ENCODE measurements around the gene BCL2.

DNA sequence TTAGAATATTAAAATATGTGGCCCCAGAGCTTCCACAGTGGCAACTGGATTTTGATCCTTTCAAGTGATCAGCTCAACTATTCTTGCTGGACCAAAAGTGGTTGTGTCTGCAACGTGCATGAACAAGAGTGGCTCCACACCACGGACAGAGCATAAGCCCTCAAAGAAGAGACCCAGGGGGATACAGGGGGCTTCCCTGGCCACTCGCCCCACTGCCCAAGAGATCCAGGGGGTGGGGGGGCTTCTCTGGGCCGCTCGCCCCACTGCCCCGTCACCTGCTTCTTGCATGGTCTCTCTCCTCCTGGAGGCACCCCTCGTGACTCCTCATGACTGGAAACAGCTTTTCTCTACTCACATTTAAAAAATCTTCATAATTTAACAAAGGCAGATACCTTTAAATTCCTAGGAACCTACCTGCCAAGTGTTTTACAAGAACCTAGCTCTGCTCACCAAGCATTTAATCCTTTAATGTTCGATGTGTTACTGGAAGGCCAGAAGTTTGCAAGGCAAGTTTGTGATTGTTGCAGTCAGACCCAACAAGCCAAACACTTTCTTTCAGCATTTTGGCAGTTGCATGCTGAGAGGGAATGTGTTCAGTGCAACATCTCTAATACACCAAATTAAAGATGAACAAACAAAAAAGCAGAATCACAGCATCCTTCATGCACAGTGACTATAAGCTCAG is 174.3 kb downstream of the BCL2 start:
- TF ChIP-seq, protein P1, sequence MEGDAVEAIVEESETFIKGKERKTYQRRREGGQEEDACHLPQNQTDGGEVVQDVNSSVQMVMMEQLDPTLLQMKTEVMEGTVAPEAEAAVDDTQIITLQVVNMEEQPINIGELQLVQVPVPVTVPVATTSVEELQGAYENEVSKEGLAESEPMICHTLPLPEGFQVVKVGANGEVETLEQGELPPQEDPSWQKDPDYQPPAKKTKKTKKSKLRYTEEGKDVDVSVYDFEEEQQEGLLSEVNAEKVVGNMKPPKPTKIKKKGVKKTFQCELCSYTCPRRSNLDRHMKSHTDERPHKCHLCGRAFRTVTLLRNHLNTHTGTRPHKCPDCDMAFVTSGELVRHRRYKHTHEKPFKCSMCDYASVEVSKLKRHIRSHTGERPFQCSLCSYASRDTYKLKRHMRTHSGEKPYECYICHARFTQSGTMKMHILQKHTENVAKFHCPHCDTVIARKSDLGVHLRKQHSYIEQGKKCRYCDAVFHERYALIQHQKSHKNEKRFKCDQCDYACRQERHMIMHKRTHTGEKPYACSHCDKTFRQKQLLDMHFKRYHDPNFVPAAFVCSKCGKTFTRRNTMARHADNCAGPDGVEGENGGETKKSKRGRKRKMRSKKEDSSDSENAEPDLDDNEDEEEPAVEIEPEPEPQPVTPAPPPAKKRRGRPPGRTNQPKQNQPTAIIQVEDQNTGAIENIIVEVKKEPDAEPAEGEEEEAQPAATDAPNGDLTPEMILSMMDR (IDR thresholded peaks at IDR 0.05) = no peak
- TF ChIP-seq POLR2A (IDR thresholded peaks at IDR 0.05) (no peak), EP300 (IDR thresholded peaks at IDR 0.05) (no peak)
